HG03457 (cell line): ENCODE results near the gene UBE2V1.
"Not testable (repeated sequence)": the region's sequence is repeated elsewhere in the genome, so short reads cannot be mapped to it uniquely, and the experiment has no call there.

Experiments used
- ATAC-seq: cut with Tn5 transposase; IDR thresholded peaks from one replicate; pipeline ENCODE4 v1.9.1; 2021; ENCODE audit warnings: moderate number of reproducible peaks; ENCODE audit not compliant: unreplicated experiment

Gene UBE2V1

GRCh38 chr20:50115591-50116367 lies 2.8 kb upstream of the UBE2V1 start:
- ATAC-seq = peak; percentile 71

DNA sequence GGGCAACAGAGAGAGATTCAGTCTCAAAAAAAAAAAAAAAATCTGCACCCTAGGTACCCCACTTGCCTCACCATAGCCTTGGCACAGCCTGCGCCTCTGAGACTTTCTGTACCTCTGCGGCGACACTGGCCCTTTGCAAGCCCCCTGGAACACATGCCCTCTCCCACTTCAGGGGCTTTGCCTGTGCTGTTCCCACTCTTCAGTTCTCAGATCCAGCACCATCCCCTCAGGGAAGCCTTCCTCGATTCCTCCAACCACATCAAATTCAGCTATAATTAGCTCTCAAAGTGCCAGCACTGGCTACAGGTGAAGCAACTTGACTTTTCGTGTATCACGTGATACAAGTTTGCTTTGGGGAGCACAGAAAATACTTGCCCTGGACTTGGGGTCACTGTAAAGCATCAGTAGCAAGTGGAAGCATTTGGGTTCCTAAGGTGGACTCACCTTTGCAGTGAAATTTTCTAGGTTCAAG lies 2.1 kb upstream of the UBE2V1 start:
- ATAC-seq = no peak

DNA sequence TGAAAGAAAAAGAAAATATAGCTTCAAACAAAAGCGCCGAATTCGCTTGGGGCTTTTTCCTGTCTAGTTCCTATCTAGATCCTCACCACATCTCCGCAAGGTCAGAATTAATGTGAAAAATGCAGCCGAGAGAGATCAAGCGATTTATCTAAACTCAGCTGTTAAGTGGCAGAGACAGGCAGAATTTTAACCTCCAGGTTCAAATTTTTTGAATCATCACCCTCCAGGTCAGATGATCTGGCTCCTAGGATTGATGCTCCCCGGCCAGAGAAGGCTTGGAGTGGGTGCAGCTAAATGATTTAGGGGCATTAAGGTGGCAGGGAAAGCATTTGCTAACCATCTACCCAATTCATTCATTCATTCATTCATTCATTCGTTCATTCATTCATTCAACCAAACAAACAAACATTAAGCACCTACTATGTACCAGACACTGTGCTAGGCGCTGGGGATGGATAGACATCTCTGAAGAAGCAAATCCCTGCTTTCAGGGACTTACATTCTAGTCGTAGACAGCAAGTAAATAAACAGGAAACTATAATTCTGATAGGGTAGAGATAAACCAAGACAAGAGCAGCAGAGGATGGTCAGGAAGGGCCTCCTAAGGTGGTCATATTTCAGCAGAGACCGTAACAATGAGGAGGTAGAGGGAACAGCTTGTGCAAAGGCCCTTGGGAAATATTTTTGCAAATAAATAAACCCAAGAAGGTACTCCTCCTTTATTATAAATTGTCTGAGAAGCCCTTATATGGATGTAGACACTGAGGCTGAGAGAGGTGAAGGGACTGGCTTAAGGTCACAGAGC lies 672 bp upstream of the UBE2V1 start:
- no peak for ATAC-seq

- ATAC-seq = no peak
Observed at GRCh38 chr20:50111829-50112495, 988 bp downstream of the UBE2V1 start.

- ATAC-seq = no peak
Observed at GRCh38 chr20:50111120-50111828, 1.7 kb downstream of the UBE2V1 start.

GRCh38 chr20:50110141-50111047 lies 2.6 kb downstream of the UBE2V1 start:
- peak; percentile 45 for ATAC-seq

- no peak for ATAC-seq
Observed at GRCh38 chr20:50108556-50109235, 4.3 kb downstream of the UBE2V1 start.

- ATAC-seq = no peak
Observed at GRCh38 chr20:50107796-50108331, 5.1 kb downstream of the UBE2V1 start.

GRCh38 chr20:50107086-50107660 lies 5.8 kb downstream of the UBE2V1 start:
- ATAC-seq = no peak

DNA sequence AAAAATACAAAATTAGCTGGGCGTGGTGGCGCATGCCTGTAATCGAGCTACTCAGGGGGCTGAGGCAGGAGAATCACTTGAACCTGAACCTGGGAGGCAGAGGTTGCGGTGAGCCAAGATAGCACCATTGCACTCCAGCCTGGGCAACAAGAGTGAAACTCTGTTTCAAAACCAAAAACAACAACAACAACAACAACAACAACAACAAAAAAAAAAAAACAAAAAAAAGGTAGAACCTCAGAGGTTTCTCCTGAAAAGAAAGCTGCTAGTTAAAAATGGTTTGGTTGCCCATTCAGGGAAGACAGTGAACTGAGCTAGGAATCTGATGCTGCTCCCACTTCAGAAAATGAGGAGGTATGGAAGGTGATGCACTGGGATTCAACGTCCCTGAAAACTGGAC lies 6.3 kb downstream of the UBE2V1 start:
- ATAC-seq = not testable (repeated sequence)

DNA sequence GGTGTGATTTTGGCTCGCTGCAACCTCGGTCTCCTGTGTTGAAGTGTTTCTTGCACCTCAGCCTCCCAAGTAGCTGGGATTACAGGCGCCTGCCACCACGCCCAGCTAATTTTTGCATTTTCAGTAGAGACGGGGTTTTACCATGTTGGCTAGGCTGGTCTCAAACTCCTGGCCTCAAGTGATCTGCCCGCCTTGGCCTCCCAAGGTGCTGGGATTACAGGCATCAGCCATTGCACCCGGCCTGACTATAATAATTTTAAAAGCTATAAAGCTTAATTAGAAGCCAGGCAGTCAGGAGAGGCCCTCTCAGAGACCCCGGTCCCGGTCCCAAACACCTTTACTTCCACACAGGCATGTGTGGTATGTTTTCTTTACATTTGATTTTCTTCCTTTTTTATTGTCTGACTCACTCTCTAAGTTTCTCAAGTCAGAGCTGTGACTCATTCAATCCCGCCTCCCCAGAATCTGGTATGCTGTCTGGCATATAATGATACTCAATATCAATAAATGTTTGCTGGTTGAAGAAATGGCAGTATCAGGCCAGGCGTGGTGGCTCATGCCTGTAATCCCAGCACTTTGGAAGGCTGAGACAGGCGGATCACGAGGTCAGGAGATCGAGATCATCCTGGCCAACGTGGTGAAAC lies 9.4 kb downstream of the UBE2V1 start:
- ATAC-seq = not testable (repeated sequence)

DNA sequence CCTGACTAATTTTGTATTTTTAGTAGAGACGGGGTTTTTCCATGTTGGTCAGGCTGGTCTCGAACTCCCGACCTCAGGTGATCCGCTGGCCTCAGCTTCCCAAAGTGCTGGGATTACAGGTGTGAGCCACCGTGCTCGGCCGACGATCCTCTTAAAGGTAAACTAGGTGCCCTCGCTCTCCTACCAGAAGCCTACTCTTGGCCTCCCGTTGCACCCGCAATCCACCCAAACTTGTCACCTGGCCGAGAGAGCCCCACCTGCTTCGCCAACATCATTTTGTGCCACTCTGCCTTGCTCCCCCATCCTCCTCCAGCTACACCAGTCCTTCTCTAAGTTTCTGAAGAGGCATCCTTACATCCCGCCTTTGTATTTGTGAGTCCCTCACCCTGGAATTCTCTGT lies 10.4 kb downstream of the UBE2V1 start:
- ATAC-seq = not testable (repeated sequence)

DNA sequence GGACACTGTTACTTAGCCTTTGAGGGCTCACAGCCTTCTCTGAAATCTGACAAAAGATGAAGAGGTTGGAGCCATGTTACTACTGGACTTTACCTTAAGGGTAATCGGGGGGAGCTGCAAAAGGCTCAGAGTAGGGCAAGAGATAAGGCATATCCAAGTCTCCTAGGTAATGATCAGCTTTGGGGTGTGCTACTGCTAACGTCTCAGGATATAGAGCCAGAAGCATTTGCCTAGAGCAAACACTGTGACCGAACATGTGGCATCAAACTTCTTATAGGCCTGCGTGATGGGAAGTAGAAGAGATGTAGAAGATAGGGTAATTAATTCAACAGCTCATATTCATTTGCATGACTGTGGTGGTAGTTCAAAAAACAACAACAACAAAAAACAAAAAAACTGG lies 11.1 kb downstream of the UBE2V1 start:
- no peak for ATAC-seq

GRCh38 chr20:50101281-50101680 lies 11.7 kb downstream of the UBE2V1 start:
- ATAC-seq = no peak

DNA sequence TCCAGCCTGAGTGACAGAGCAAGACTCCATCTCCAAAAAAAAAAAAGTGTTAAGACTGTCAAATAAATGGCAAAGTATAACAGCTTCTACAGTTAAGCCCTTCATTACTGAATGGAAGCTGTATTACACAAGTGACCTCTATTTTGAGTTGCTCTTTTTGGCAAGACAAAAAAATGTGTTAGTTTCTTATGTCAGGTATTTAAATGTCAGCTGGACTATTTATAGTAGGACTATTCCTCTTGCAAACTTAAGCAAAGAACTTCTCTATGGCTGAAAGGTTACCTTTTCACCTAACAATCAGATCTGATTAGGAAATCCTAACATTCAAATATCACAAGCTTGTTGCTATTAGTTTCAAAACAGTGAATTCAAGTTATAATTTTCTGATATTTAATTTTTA lies 12.4 kb downstream of the UBE2V1 start:
- ATAC-seq = no peak

- no peak for ATAC-seq
Observed at GRCh38 chr20:50099565-50099991, 13.4 kb downstream of the UBE2V1 start.

GRCh38 chr20:50099113-50099512 lies 13.8 kb downstream of the UBE2V1 start:
- ATAC-seq = no peak

- ATAC-seq = no peak
Observed at GRCh38 chr20:50098259-50098658, 14.7 kb downstream of the UBE2V1 start.
